Measurements from ENCODE around the gene PKNOX1. TPM values are rescaled to one million over a fixed set of nuclear protein-coding genes. Genes with fewer than 3 reads are reported as not detected.
"Not testable (repeated sequence)": the region's sequence is repeated elsewhere in the genome, so short reads cannot be mapped to it uniquely, and the experiment has no call there.

PKNOX1 gene
- total and polyA plus RNA-seq, 2 donors from 2014 or later, result 7.9 to 25.2 TPM

DNA sequence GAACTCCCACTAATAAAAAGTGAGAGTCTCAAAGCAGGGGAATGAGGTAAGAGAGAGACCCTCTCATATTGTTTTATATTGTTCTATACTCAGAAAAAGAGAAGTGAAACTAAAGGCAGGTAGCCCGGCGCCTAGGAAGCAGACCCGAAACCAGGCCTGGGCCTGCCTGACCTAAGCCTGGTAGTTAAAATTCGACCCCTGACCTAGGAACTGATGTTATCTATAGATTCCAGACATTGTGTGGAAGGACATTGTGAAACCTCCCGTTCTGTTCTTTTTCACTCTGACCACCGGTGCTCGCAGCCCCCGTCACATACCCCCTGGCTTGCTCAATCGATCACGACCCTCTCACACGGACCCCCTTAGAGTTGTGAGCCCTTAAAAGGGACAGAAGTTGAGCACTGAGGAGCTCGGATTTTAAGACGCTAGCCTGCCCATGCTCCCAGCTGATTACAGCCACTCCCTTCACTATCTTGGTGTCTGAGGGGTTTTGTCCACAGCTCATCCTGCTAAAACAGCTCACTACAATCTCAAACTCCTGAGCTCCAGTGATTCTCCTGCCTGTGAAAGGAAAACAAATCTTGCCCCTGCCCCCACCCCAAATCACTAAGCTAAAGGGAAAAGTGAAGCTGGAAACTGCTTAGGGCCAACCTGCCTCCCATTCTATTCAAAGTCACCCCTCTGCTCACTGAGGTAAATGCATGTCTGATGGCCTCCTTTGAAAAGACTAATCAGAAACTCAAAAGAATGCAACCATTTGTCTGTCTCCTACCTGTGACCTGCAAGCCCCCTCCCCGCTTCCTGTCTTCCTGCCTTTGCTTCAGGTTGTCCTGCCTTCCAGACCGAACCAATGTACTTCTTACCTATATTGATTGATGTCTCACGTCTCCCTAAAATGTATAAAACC lies 37.1 kb upstream of the PKNOX1 start:
- H3K36me3 ChIP-seq (ENCODE audit: control insufficient read depth in 2 of 3, insufficient read depth in 3 of 3, low read length in 3 of 3); H3K27ac ChIP-seq (ENCODE audit: low read depth in 2 of 2, low read length in 2 of 2); H3K4me1 ChIP-seq (ENCODE audit: control insufficient read depth in 2 of 3, insufficient read depth in 2 of 3, low read depth in 1 of 3, low read length in 3 of 3); FAIRE-seq; intact Hi-C loops (cut with DNase I); H3K4me3 ChIP-seq (ENCODE audit: low read length in 3 of 3); H3K27me3 ChIP-seq (ENCODE audit: control insufficient read depth, insufficient read depth, low read length); H3K9me3 ChIP-seq (ENCODE audit: control insufficient read depth in 2 of 3, insufficient read depth in 1 of 3, low read length in 3 of 3); DNase-seq; H3K9ac ChIP-seq (ENCODE audit: low read length in 3 of 3): not testable (repeated sequence)

DNA sequence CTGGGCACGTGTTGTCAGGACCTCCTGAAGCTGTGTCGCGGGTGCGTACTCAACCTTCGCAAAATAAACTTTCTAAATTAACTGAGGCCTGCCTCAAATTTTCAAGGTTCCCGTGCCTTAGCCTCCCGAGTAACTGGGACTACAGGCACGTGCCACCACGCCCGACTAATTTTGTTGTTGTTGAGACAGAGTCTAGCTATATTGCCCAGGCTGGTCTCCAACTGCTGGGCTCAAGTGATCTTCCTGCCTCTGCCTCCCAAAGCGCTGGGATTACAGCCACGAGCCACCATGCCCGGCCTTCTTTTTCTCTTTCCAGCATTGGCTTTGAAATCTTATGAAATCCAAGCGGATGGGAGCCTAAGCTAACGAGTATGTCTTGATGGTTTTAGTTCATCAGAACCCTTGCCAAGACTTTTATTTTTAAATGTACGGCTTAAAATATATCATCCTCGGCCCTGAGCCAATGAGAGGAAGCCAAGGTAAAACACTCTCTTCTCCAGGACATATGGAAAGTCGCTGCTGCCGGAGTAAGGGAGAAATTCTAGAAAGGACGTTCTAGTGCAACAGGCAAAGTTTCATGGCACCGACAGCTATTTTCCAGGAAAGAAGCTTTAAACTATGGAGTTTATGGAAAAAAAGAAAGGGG lies 36.3 kb upstream of the PKNOX1 start:
- DNase-seq (no peak), FAIRE-seq (no peak)
- TF ChIP-seq, protein P1, sequence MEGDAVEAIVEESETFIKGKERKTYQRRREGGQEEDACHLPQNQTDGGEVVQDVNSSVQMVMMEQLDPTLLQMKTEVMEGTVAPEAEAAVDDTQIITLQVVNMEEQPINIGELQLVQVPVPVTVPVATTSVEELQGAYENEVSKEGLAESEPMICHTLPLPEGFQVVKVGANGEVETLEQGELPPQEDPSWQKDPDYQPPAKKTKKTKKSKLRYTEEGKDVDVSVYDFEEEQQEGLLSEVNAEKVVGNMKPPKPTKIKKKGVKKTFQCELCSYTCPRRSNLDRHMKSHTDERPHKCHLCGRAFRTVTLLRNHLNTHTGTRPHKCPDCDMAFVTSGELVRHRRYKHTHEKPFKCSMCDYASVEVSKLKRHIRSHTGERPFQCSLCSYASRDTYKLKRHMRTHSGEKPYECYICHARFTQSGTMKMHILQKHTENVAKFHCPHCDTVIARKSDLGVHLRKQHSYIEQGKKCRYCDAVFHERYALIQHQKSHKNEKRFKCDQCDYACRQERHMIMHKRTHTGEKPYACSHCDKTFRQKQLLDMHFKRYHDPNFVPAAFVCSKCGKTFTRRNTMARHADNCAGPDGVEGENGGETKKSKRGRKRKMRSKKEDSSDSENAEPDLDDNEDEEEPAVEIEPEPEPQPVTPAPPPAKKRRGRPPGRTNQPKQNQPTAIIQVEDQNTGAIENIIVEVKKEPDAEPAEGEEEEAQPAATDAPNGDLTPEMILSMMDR (IDR thresholded peaks at IDR 0.05; ENCODE audit: borderline replicate concordance, extremely low read depth, insufficient read depth), result no peak
- intact Hi-C loops (cut with DNase I), result no loop called here
- peaks cover 0 to 1% (median 0%) of the 10 kb centered on the region in 3 donors for H3K4me1 ChIP-seq (ENCODE audit: control insufficient read depth in 2 of 3, insufficient read depth in 2 of 3, low read depth in 1 of 3, low read length in 3 of 3)
- no peaks in the 10 kb centered on the region for H3K36me3 ChIP-seq (ENCODE audit: control insufficient read depth in 2 of 3, insufficient read depth in 3 of 3, low read length in 3 of 3)
- H3K27ac ChIP-seq (ENCODE audit: low read depth in 2 of 2, low read length in 2 of 2), result no peak overlapping the region
- H3K27me3 ChIP-seq (ENCODE audit: control insufficient read depth, insufficient read depth, low read length), result no peaks in the 10 kb centered on the region
- no peak overlapping the region for H3K9ac ChIP-seq (ENCODE audit: low read length in 3 of 3)
- H3K4me3 ChIP-seq (ENCODE audit: low read length in 3 of 3), result no peak overlapping the region
- no peaks in the 10 kb centered on the region for H3K9me3 ChIP-seq (ENCODE audit: control insufficient read depth in 2 of 3, insufficient read depth in 1 of 3, low read length in 3 of 3)

DNA sequence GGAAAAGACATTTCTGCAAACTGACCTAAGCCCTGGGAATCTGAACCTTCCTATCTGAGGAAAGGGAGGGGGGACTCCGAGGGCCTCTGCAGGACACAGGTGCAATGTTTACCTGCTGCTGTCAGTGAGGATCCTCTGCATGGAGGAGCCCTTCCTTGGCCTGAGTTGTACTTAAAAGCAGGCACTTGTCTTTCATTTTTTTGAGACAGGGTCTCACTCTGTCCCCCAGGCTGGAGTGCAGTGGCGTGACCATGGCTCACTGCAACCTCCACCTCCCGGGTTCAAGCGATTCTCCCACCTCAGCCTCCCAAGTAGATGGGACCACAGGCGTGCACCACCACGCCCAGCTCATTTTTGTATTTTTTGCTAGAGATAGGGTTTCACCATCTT lies 35.8 kb upstream of the PKNOX1 start:
- H3K36me3 ChIP-seq (ENCODE audit: control insufficient read depth in 2 of 3, insufficient read depth in 3 of 3, low read length in 3 of 3); H3K27ac ChIP-seq (ENCODE audit: low read depth in 2 of 2, low read length in 2 of 2); intact Hi-C loops (cut with DNase I); H3K4me1 ChIP-seq (ENCODE audit: control insufficient read depth in 2 of 3, insufficient read depth in 2 of 3, low read depth in 1 of 3, low read length in 3 of 3); FAIRE-seq; H3K9me3 ChIP-seq (ENCODE audit: control insufficient read depth in 2 of 3, insufficient read depth in 1 of 3, low read length in 3 of 3); DNase-seq; H3K9ac ChIP-seq (ENCODE audit: low read length in 3 of 3); H3K4me3 ChIP-seq (ENCODE audit: low read length in 3 of 3); H3K27me3 ChIP-seq (ENCODE audit: control insufficient read depth, insufficient read depth, low read length): not testable (repeated sequence)

DNA sequence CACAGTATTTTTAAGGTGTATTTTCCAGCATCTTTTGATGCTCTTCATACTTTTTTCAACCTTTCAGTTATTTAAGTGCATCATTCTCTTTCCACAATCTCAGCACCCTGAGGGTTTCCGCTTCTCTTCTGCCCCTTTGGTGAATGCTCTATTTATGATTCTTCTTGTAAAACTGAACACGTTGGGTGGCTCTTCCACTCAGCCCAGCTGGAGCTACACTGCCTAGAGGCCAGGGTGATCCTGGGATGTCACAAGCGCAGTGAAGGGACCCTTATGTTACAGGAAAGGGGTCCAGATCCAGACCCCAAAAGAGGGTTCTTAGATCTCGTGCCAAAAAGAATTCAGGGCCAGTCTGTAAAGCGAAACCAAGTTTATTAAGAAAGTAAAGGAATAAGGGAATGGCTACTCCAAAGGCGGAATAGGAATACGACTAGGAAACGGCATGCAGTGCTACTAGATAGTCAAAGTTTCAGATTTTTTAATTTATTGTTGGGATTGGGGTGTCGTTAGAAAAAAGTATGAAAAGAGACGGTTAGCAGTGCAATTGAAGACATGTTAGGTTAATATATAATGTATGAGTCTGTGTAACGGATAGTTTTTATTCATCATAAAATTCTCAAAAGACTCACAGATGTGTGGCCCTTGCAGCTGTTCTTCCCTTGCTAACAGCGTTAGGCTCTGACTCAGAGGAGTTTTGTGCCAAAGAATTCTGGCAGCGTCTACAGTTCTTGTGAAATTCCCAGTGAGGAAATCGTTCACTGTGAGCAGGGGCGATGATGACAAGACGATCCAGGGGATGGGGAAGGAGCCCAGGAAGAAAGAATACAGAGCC lies 34.6 kb upstream of the PKNOX1 start:
- H3K4me1 ChIP-seq (ENCODE audit: control insufficient read depth in 2 of 3, insufficient read depth in 2 of 3, low read depth in 1 of 3, low read length in 3 of 3), result no peaks in the 10 kb centered on the region
- no peaks in the 10 kb centered on the region for H3K9me3 ChIP-seq (ENCODE audit: control insufficient read depth in 2 of 3, insufficient read depth in 1 of 3, low read length in 3 of 3)
- H3K9ac ChIP-seq (ENCODE audit: low read length in 3 of 3), result no peak overlapping the region
- TF ChIP-seq, protein P1 (IDR thresholded peaks at IDR 0.05; ENCODE audit: borderline replicate concordance, extremely low read depth, insufficient read depth), result no peak
- no peak overlapping the region for H3K27ac ChIP-seq (ENCODE audit: low read depth in 2 of 2, low read length in 2 of 2)
- FAIRE-seq (no peak), DNase-seq (peak in 3 of 5 donors; percentile 35 to 95 (median 63))
- no peaks in the 10 kb centered on the region for H3K27me3 ChIP-seq (ENCODE audit: control insufficient read depth, insufficient read depth, low read length)
- H3K36me3 ChIP-seq (ENCODE audit: control insufficient read depth in 2 of 3, insufficient read depth in 3 of 3, low read length in 3 of 3), result no peaks in the 10 kb centered on the region
- H3K4me3 ChIP-seq (ENCODE audit: low read length in 3 of 3), result peak overlapping the region in 1 of 3 donors; percentile 16
- intact Hi-C loops (cut with DNase I), result no loop called here

All from kidney (tissue), 14 donors.